HT-29 (cell line): ENCODE measurements around the gene HM13. TPM values are rescaled to one million over a fixed set of nuclear protein-coding genes. Genes with fewer than 3 reads are reported as not detected.
"Not testable (repeated sequence)": the region's sequence is repeated elsewhere in the genome, so short reads cannot be mapped to it uniquely, and the experiment has no call there.

Experiments used
- DNase-seq: peaks from one replicate; pipeline ENCODE4 v3.0.0-alpha.2; 2015; ENCODE audit warnings: low spot score
- small RNA-seq: library from RNA; depleted of rRNA; stranded (forward); fragments of <200 nt; gene quantifications from one replicate; pipeline ENCODE3, GENCODE V24; 2014
- total RNA-seq: library from RNA; depleted of rRNA; stranded (reverse); fragments of >200 nt; shearing (Covaris generic); gene quantifications from 2 replicates; pipeline ENCODE4 v1.2.3, GENCODE V29; 2014; rRNA removed

The HM13 gene
- total RNA-seq, 1 experiment from 2014 or later: 115 TPM

- no peak for DNase-seq
These were observed 92.8 kb downstream of the HM13 start for GRCh38 chr20:31606804-31607639.

GRCh38 chr20:31607640-31608250 lies 93.5 kb downstream of the HM13 start:
- peak; percentile 85 for DNase-seq

DNA sequence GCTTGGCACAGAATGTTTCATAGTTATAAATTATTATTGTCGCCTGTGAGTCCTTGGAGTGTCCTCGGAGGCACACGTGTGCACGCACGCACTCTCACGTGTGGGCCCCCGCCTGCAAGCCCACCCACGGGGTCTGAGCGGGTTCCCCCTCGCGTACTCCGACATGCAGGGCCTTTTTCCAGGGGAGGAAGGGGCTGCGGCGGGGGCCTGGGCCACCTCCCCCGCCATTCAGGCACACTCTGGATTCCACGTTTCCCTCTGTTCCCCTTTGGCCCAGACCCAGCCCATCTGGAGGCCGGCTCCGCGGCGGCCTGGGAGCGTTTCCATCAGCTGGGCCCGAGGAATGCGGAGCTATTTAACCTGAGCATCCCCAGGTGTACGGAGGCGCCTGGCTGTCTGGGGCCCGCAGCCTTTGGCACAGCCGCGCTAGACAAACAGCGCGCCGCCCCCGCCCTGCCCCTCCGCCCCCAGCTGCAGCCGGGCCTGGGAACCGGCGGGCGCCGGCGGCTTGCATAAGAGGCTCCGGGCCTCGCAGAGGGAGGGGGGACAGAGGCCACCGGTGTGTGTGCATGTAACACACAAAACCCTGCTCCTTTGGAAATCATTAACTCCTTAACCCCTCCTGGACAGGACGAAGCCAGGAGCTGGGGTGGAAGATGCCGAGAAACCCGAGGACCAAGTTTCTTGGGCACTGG lies 94.2 kb downstream of the HM13 start:
- DNase-seq: peak; percentile 99

GRCh38 chr20:31612271-31612640 lies 98.0 kb downstream of the HM13 start:
- not testable (repeated sequence) for DNase-seq

GRCh38 chr20:31615416-31615815 lies 101.2 kb downstream of the HM13 start:
- DNase-seq: no peak

DNA sequence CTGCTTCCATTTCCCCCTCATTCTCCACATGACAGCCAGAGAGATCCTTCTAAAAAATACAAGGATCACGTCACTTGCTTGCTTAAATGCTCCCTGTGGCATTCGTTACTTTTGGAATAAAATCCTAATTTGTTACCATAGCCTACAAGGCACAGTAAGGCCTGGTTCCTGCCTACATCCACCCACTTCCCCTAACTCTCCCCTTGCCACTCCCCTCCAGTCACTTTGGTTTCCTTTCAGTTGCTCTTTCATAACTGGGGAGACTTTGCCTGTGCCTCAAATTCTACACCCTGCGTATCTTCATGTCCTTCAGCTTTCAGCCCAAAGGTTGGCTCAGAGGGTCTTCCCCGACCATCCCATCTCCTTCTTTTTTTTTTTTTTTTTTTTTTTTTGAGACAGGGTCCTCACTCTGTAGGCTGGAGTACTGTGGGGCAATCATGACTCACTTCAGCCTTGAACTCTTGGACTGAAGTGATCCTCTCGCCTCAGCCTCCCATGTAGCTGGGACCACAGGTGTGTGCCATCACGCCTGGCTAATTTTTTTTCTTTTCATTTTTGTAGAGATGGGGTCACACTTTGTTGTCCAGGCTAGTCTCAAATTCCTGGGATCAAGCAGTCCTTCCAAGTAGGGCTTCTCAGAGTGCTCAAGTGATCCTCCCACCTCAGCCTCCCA lies 103.3 kb downstream of the HM13 start:
- no peak for DNase-seq

Small RNAs within 50 kb of the gene (small RNA-seq; reads per million reads assigned to genes)
- gene MIR3193: not detected

Other genes with a start within 250 kb of the HM13 start
- not detected in 2 replicates for gene DEFB116, start 205.9 kb upstream of the HM13 start, total RNA-seq
- not detected in 2 replicates for gene DEFB118, start 145.8 kb upstream of the HM13 start, total RNA-seq
- not detected in 2 replicates for gene DEFB119, start 123.9 kb upstream of the HM13 start, total RNA-seq
- not detected in 2 replicates for gene DEFB121, start 108.2 kb upstream of the HM13 start, total RNA-seq
- not detected in 2 replicates for gene DEFB123, start 73.8 kb upstream of the HM13 start, total RNA-seq
- gene DEFB124, start 39.3 kb upstream of the HM13 start, total RNA-seq: not detected in 2 replicates
- not detected in 2 replicates for gene REM1, start 39.2 kb upstream of the HM13 start, total RNA-seq
- gene ID1, start 90.8 kb downstream of the HM13 start, total RNA-seq: 1,531 and 1,848 TPM in 2 replicates
- gene COX4I2, start 123.5 kb downstream of the HM13 start, total RNA-seq: not detected in 2 replicates
- 324 and 325 TPM in 2 replicates for gene BCL2L1, start 208.4 kb downstream of the HM13 start, total RNA-seq
- gene TPX2, start 224.8 kb downstream of the HM13 start, total RNA-seq: 94.4 and 101 TPM in 2 replicates